ENCODE results near the gene UBE2C.

UBE2C gene

GRCh38 chr20:45833030-45833882 lies 20.8 kb downstream of the UBE2C start, which contains the start of gene SNX21:
Gene SNX21, plus strand, starts transcription at chr20:45833799. Its CDS starts 121 bp downstream, at chr20:45833920.
- DNase-seq (ENCODE audit: low read depth in 2 of 2, low spot score in 1 of 2), result no peak

GRCh38 chr20:45833883-45834796 lies 21.7 kb downstream of the UBE2C start:
- no peak for DNase-seq (ENCODE audit: low read depth in 2 of 2, low spot score in 1 of 2)

GRCh38 chr20:45834797-45835161 lies 22.3 kb downstream of the UBE2C start:
- no peak for DNase-seq (ENCODE audit: low read depth in 2 of 2, low spot score in 1 of 2)

GRCh38 chr20:45835329-45835765 lies 22.9 kb downstream of the UBE2C start:
- no peak for DNase-seq (ENCODE audit: low read depth in 2 of 2, low spot score in 1 of 2)

GRCh38 chr20:45835825-45836224 lies 23.4 kb downstream of the UBE2C start:
- no peak for DNase-seq (ENCODE audit: low read depth in 2 of 2, low spot score in 1 of 2)

GRCh38 chr20:45836841-45837240 lies 24.4 kb downstream of the UBE2C start:
- no peak for DNase-seq (ENCODE audit: low read depth in 2 of 2, low spot score in 1 of 2)

- DNase-seq (ENCODE audit: low read depth in 2 of 2, low spot score in 1 of 2), result no peak
Measured at GRCh38 chr20:45840700-45841198, 28.3 kb downstream of the UBE2C start.

- DNase-seq (ENCODE audit: low read depth in 2 of 2, low spot score in 1 of 2), result no peak
Measured at GRCh38 chr20:45841407-45842129, 29.1 kb downstream of the UBE2C start.

- no peak for DNase-seq (ENCODE audit: low read depth in 2 of 2, low spot score in 1 of 2)
Measured at GRCh38 chr20:45842169-45842812, 29.8 kb downstream of the UBE2C start.

GRCh38 chr20:45843506-45843905 lies 31.1 kb downstream of the UBE2C start:
- no peak for DNase-seq (ENCODE audit: low read depth in 2 of 2, low spot score in 1 of 2)

- DNase-seq (ENCODE audit: low read depth in 2 of 2, low spot score in 1 of 2), result no peak
Measured at GRCh38 chr20:45845452-45845851, 33.0 kb downstream of the UBE2C start.

- DNase-seq (ENCODE audit: low read depth in 2 of 2, low spot score in 1 of 2), result no peak
Measured at GRCh38 chr20:45848421-45848820, 36.0 kb downstream of the UBE2C start.

GRCh38 chr20:45848969-45849582 lies 36.6 kb downstream of the UBE2C start:
- DNase-seq (ENCODE audit: low read depth in 2 of 2, low spot score in 1 of 2), result no peak

GRCh38 chr20:45850238-45850637 lies 37.8 kb downstream of the UBE2C start:
- no peak for DNase-seq (ENCODE audit: low read depth in 2 of 2, low spot score in 1 of 2)

- no peak for DNase-seq (ENCODE audit: low read depth in 2 of 2, low spot score in 1 of 2)
Measured at GRCh38 chr20:45850926-45851325, 38.5 kb downstream of the UBE2C start.

GRCh38 chr20:45851501-45851900 lies 39.1 kb downstream of the UBE2C start:
- DNase-seq (ENCODE audit: low read depth in 2 of 2, low spot score in 1 of 2), result no peak

GRCh38 chr20:45852326-45852725 lies 39.9 kb downstream of the UBE2C start:
- DNase-seq (ENCODE audit: low read depth in 2 of 2, low spot score in 1 of 2), result no peak

GRCh38 chr20:45853484-45853883 lies 41.0 kb downstream of the UBE2C start:
- DNase-seq (ENCODE audit: low read depth in 2 of 2, low spot score in 1 of 2), result no peak

GRCh38 chr20:45857114-45857881 lies 44.9 kb downstream of the UBE2C start, which contains the start of the genes ACOT8 and ZSWIM3:
Gene ACOT8, minus strand, starts transcription at chr20:45857392. Its CDS starts 77 bp downstream, at chr20:45857315.
Gene ZSWIM3, plus strand, starts transcription at chr20:45857614. Its CDS starts 212 bp downstream, at chr20:45857826.
- peak; percentile 59 to 79 for DNase-seq (ENCODE audit: low read depth in 2 of 2, low spot score in 1 of 2)
